ENCODE measurements around the gene RNF181.

RNF181 gene

GRCh38 chr2:85594715-85595300, 737 bp upstream of the RNF181 start:
- no peak for DNase-seq
- peaks cover 3% of the 10 kb centered on the region for H3K27me3 Mint-ChIP-seq (ENCODE audit: low read depth, poor library complexity)
- no peak for TF ChIP-seq CTCF (IDR thresholded peaks at IDR 0.05)
- no peaks in the 10 kb centered on the region for H3K9me3 Mint-ChIP-seq
- H3K36me3 Mint-ChIP-seq (ENCODE audit: low read depth): no peaks in the 10 kb centered on the region
- H3K4me3 Mint-ChIP-seq: peak overlapping the region; percentile 100
- H3K4me1 Mint-ChIP-seq: peaks cover 45% of the 10 kb centered on the region
- peak overlapping the region; percentile 89 for H3K27ac Mint-ChIP-seq

- H3K4me3 Mint-ChIP-seq: peak overlapping the region; percentile 100
- peaks cover 35% of the 10 kb centered on the region for H3K4me1 Mint-ChIP-seq
- H3K36me3 Mint-ChIP-seq (ENCODE audit: low read depth): no peaks in the 10 kb centered on the region
- no peaks in the 10 kb centered on the region for H3K9me3 Mint-ChIP-seq
- no peak for DNase-seq
- H3K27me3 Mint-ChIP-seq (ENCODE audit: low read depth, poor library complexity): peaks cover 3% of the 10 kb centered on the region
- H3K27ac Mint-ChIP-seq: peak overlapping the region; percentile 96
- no peak for TF ChIP-seq CTCF (IDR thresholded peaks at IDR 0.05)
Observed at GRCh38 chr2:85596026-85596333, 435 bp downstream of the RNF181 start.

GRCh38 chr2:85596486-85597143, 1.1 kb downstream of the RNF181 start:
- H3K4me3 Mint-ChIP-seq: peak overlapping the region; percentile 100
- no peaks in the 10 kb centered on the region for H3K9me3 Mint-ChIP-seq
- no peak overlapping the region for H3K27ac Mint-ChIP-seq
- TF ChIP-seq CTCF (IDR thresholded peaks at IDR 0.05): no peak
- peaks cover 40% of the 10 kb centered on the region for H3K4me1 Mint-ChIP-seq
- H3K27me3 Mint-ChIP-seq (ENCODE audit: low read depth, poor library complexity): no peaks in the 10 kb centered on the region
- no peaks in the 10 kb centered on the region for H3K36me3 Mint-ChIP-seq (ENCODE audit: low read depth)
- no peak for DNase-seq

GRCh38 chr2:85597241-85597640, 1.7 kb downstream of the RNF181 start:
- no peaks in the 10 kb centered on the region for H3K27me3 Mint-ChIP-seq (ENCODE audit: low read depth, poor library complexity)
- no peak overlapping the region for H3K27ac Mint-ChIP-seq
- no peaks in the 10 kb centered on the region for H3K36me3 Mint-ChIP-seq (ENCODE audit: low read depth)
- H3K4me1 Mint-ChIP-seq: peaks cover 43% of the 10 kb centered on the region
- peak overlapping the region; percentile 100 for H3K4me3 Mint-ChIP-seq
- no peaks in the 10 kb centered on the region for H3K9me3 Mint-ChIP-seq
- no peak for DNase-seq
- TF ChIP-seq CTCF (IDR thresholded peaks at IDR 0.05): no peak

GRCh38 chr2:85598594-85599340, 3.2 kb downstream of the RNF181 start:
- no peaks in the 10 kb centered on the region for H3K36me3 Mint-ChIP-seq (ENCODE audit: low read depth)
- no peak for TF ChIP-seq CTCF (IDR thresholded peaks at IDR 0.05)
- H3K9me3 Mint-ChIP-seq: no peaks in the 10 kb centered on the region
- no peak overlapping the region for H3K4me3 Mint-ChIP-seq
- peaks cover 51% of the 10 kb centered on the region for H3K4me1 Mint-ChIP-seq
- peak overlapping the region; percentile 66 for H3K27ac Mint-ChIP-seq
- H3K27me3 Mint-ChIP-seq (ENCODE audit: low read depth, poor library complexity): no peaks in the 10 kb centered on the region
- no peak for DNase-seq
